C4-2B (cell line): ENCODE data around the gene CEP350.

Source experiments
- H3K27ac ChIP-seq: fragments of 450-650 bp; 2 replicates; pipeline ENCODE4 v1.5.1; 2017
- CTCF ChIP-seq: fragments of 450-650 bp; conservative IDR thresholded peaks from 2 replicates; pipeline ENCODE4 v1.5.1; 2017; ENCODE audit warnings: mild to moderate bottlenecking
- ZFX ChIP-seq: fragments of 450-650 bp; IDR thresholded peaks from 2 replicates; pipeline ENCODE4 v1.6.1; 2017

Gene CEP350

DNA sequence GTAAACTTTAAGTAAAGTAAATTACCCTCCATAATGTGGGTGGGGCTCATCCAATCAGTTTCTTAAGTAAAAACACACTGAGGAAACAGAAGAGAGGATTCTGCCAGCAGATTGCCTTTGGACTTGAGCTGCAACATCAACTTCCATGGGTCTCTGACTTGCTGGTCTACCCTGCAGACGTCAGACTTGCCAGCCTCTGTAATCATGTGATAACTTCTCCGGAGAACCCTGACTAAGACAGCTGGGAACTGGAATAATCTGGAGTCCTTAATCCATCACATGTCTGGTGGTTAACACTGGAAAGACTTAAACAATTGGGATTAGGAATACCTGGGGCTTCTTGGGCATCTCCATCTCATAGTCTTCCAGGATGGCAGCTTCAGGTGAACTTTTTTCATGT, 13.2 kb upstream of the CEP350 start:
- no peak overlapping the region for H3K27ac ChIP-seq
- TF ChIP-seq CTCF (no peak), ZFX (no peak)

GRCh38 chr1:179950651-179951050, 4.0 kb upstream of the CEP350 start:
- no peak overlapping the region for H3K27ac ChIP-seq
- TF ChIP-seq CTCF (no peak), ZFX (no peak)

- H3K27ac ChIP-seq: no peak overlapping the region
- TF ChIP-seq CTCF: no peak
- TF ChIP-seq ZFX: no peak
Measured at GRCh38 chr1:179951383-179952144, 3.0 kb upstream of the CEP350 start.

- TF ChIP-seq ZFX (no peak), CTCF (no peak)
- no peak overlapping the region for H3K27ac ChIP-seq
Measured at GRCh38 chr1:179952186-179952585, 2.4 kb upstream of the CEP350 start.

- TF ChIP-seq CTCF: peak; percentile 37
- no peak for TF ChIP-seq ZFX
- H3K27ac ChIP-seq: peak overlapping the region; percentile 91
Measured at GRCh38 chr1:179953974-179954492, 577 bp upstream of the CEP350 start.

GRCh38 chr1:179955287-179955680, 674 bp downstream of the CEP350 start:
- H3K27ac ChIP-seq: peak overlapping the region; percentile 91
- TF ChIP-seq CTCF (no peak), ZFX (no peak)

DNA sequence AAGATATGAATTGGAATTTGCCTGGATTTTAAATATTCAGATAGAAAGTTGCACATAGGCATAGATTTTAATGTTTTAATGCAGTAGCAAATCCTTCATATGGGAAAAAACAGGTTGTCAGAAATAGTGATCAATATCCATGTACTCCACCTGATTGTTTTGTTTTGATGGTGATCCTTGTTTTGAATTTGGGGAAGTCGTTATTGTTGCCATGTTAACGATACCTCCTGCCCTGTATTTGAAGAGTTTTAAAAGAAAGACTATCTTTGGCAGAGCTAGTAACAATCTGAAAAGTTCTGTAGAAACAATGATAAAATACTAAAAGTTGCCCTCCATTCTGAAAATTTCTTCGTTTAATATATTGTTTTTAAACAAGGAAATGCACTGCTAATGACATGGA, 1.1 kb downstream of the CEP350 start:
- no peak overlapping the region for H3K27ac ChIP-seq
- TF ChIP-seq ZFX: no peak
- no peak for TF ChIP-seq CTCF
